ENCODE results near the gene SPRED2. TPM values are rescaled to one million over a fixed set of nuclear protein-coding genes. Genes with fewer than 3 reads are reported as not detected.
"Not testable (repeated sequence)": the region's sequence is repeated elsewhere in the genome, so short reads cannot be mapped to it uniquely, and the experiment has no call there.

SPRED2 gene
- polyA plus RNA-seq, 2 of the 4 experiments (the other 2 are of a cell fraction), result 20.6 to 29.3 TPM

GRCh38 chr2:65317841-65318240 lies 114.6 kb downstream of the SPRED2 start:
- Histone ChIP-seq H3K4me3 (no peak overlapping the region), H3K4me2 (no peak overlapping the region), H3K4me1 (peaks cover 27% of the 10 kb centered on the region), H3K27ac (no peak overlapping the region), H3K9me3 (no peaks in the 10 kb centered on the region)
- FAIRE-seq, result no peak
- ATAC-seq, result no peak
- no peak for TF ChIP-seq RAD21 (conservative IDR thresholded peaks at IDR 0.05 in 1 of 2, IDR thresholded peaks at IDR 0.05 in 1 of 2)
- no peak for TF ChIP-seq ZFP36 (IDR thresholded peaks at IDR 0.05; ENCODE audit: borderline replicate concordance, partially characterized antibody)
- TF ChIP-seq TFCP2L1 (CRISPR knock-in tag; IDR thresholded peaks at IDR 0.05), result no peak
- no peak for TF ChIP-seq HOXB5 (CRISPR knock-in tag; IDR thresholded peaks at IDR 0.05)
- TF ChIP-seq HOXA7 (CRISPR knock-in tag; IDR thresholded peaks at IDR 0.05), result no peak
- no peak for TF ChIP-seq FOSL2 (IDR thresholded peaks at IDR 0.05)
- no peak for TF ChIP-seq FOSL2 (CRISPR knock-in tag; IDR thresholded peaks at IDR 0.05)
- no peak for TF ChIP-seq NFE2L2 (conservative IDR thresholded peaks at IDR 0.05; ENCODE audit: low read length)
- no peak for TF ChIP-seq HOXB13 (CRISPR knock-in tag; IDR thresholded peaks at IDR 0.05; ENCODE audit: low read depth)
- TF ChIP-seq ZSCAN20 (CRISPR knock-in tag; IDR thresholded peaks at IDR 0.05), result no peak
- TF ChIP-seq ESRRA (IDR thresholded peaks at IDR 0.05; ENCODE audit: borderline replicate concordance, low read length), result no peak
- no peak for TF ChIP-seq MAZ (IDR thresholded peaks at IDR 0.05; ENCODE audit: borderline replicate concordance, low read depth, low read length)
- no peak for TF ChIP-seq MAX (IDR thresholded peaks at IDR 0.05)
- TF ChIP-seq RFX5 (IDR thresholded peaks at IDR 0.05), result no peak
- TF ChIP-seq RCOR1 (IDR thresholded peaks at IDR 0.05; ENCODE audit: low read depth, low read length), result no peak
- TF ChIP-seq CBX2 (IDR thresholded peaks at IDR 0.05; ENCODE audit: borderline replicate concordance, low read depth), result no peak
- no peak for TF ChIP-seq HMGXB4 (CRISPR knock-in tag; IDR thresholded peaks at IDR 0.05; ENCODE audit: borderline replicate concordance)
- TF ChIP-seq REST (IDR thresholded peaks at IDR 0.05), result no peak
- TF ChIP-seq MAFK (IDR thresholded peaks at IDR 0.05; ENCODE audit: partially characterized antibody), result no peak
- no peak for TF ChIP-seq BCL3 (IDR thresholded peaks at IDR 0.05)
- CTCF ChIA-PET, result interaction anchor here (0.5 to 6.1 kb wide), 8 partner anchors 9 to 235 kb away, joined by 3 to 34 read pairs (median 3); no protein-coding TSS in a partner anchor
- 93% methylated on average over 7 of the region's 7 CpGs for WGBS (ENCODE audit: missing lambda C conversion rate)
- DNase-seq (ENCODE audit: low read depth in 1 of 2, low spot score in 1 of 2), result no peak
- POLR2A ChIA-PET, result no interaction called here

- CTCF ChIA-PET, result interaction anchor here (0.5 to 6.1 kb wide), 7 partner anchors 10 to 235 kb away, joined by 3 to 34 read pairs (median 3); no protein-coding TSS in a partner anchor
- POLR2A ChIA-PET; ATAC-seq; DNase-seq (ENCODE audit: low read depth in 1 of 2, low spot score in 1 of 2); FAIRE-seq; H3K27ac ChIP-seq; H3K4me3 ChIP-seq; H3K9me3 ChIP-seq; H3K4me2 ChIP-seq: not testable (repeated sequence)
- 86% methylated on average over 7 of the region's 7 CpGs for whole genome bisulfite sequencing (ENCODE audit: missing lambda C conversion rate)
- peaks cover 27% of the 10 kb centered on the region for H3K4me1 ChIP-seq
Measured at GRCh38 chr2:65317351-65317750, 115.0 kb downstream of the SPRED2 start.
